GM13977 (cell line): ENCODE measurements around the gene WTAP.

Source experiments
- DNase-seq: peaks from one replicate; pipeline ENCODE4 v3.0.0; 2012; ENCODE audit warnings: low spot score
- in situ Hi-C: fragments of 300-500 bp; cut with MboI; formaldehyde crosslinking; loops from one replicate; pipeline ENCODE4 v1.12.0; 2022; ENCODE audit warnings: low sequenced_read_pairs, low pct_unique_long_range_greater_than_20kb, mixed read lengths, inconsistent platforms; ENCODE audit not compliant: unreplicated experiment
- TF ChIP-seq, protein P1 (sequence below): IDR thresholded peaks from 2 replicates; pipeline ENCODE4 v1.5.1; 2012; ENCODE audit warnings: mild to moderate bottlenecking, control low read depth; ENCODE audit not compliant: insufficient read depth; ENCODE audit errors: extremely low read depth, missing control alignments

Gene WTAP

DNA sequence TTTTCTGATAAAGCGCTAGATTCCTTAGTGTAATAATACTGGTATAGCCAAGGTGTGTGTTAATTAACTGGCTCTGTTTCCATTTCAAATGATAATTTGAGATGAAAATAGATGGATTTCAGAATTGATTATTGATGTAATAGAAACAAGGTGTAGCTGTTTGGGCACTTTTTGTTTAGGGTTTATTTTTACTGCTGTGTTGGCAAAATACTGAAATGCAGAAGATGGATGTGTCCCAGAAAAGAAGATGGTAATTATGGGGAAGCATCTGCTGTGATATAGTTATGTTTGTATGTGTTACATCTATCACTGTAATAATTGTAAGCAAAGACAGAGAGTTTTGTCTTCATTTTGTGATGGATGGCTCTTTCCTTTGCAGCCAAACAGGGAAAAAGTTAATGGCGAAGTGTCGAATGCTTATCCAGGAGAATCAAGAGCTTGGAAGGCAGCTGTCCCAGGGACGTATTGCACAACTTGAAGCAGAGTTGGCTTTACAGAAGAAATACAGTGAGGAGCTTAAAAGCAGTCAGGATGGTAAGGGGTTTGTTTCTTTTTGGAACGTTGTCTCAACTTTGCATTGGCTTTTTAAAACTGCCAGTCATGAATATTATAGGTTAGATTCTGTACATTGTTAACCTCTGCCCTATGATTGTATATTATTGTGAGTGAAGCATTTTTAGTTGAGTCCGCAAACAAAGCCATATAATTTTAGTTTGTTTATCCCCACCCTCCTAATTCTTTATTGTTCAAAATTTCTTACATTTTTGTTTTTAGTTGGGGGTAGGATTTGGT, 26.0 kb downstream of the WTAP start:
- TF ChIP-seq, protein P1, sequence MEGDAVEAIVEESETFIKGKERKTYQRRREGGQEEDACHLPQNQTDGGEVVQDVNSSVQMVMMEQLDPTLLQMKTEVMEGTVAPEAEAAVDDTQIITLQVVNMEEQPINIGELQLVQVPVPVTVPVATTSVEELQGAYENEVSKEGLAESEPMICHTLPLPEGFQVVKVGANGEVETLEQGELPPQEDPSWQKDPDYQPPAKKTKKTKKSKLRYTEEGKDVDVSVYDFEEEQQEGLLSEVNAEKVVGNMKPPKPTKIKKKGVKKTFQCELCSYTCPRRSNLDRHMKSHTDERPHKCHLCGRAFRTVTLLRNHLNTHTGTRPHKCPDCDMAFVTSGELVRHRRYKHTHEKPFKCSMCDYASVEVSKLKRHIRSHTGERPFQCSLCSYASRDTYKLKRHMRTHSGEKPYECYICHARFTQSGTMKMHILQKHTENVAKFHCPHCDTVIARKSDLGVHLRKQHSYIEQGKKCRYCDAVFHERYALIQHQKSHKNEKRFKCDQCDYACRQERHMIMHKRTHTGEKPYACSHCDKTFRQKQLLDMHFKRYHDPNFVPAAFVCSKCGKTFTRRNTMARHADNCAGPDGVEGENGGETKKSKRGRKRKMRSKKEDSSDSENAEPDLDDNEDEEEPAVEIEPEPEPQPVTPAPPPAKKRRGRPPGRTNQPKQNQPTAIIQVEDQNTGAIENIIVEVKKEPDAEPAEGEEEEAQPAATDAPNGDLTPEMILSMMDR = no peak
- in situ Hi-C loops = no loop called here

DNA sequence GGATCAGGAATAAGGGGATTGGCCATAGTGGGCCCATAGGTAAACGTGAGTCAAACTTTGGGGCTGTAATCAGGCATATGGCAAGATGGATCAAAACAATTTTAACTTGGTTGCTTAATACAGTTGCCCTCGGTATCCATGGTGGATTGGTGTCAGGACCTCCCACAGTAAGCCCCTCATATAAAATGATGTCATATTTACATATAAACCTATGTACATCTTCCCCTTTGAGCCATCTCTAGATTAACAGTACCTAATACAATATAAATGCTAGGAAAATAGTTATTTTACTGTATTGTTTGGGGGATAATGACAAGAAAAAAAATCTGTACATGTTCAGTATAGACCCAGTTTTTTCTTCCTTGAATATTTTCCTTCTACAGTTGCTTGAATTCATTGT, 27.1 kb downstream of the WTAP start:
- TF ChIP-seq, protein P1 = no peak
- no peak for DNase-seq
- in situ Hi-C loops = no loop called here

More for the DNA sequence above, 26.0 kb downstream of the WTAP start:
- DNase-seq = no peak

DNA sequence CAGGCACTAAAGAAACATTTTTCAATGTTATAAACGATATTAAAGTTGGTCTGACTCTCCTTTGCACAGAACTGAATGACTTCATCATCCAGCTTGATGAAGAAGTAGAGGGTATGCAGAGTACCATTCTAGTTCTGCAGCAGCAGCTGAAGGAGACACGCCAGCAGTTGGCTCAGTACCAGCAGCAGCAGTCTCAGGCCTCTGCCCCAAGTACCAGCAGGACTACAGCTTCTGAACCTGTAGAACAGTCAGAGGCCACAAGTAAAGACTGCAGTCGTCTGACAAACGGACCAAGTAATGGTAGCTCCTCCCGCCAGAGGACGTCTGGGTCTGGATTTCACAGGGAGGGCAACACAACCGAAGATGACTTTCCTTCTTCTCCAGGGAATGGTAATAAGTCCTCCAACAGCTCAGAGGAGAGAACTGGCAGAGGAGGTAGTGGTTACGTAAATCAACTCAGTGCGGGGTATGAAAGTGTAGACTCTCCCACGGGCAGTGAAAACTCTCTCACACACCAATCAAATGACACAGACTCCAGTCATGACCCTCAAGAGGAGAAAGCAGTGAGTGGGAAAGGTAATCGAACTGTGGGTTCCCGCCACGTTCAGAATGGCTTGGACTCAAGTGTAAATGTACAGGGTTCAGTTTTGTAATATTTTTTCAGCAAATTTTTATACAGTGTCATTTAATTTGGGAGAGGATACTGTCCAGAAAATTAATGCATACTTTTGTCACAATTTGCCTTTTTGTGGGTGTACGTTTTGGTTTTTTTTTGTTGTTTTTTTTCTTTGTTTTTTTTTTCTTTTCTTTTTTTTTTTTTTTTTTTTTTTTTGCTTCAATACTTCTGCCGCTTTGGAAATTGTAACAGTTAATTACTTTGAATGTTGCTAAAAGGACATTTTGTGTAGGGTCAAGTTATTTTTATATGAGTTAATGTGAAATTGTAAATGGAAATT, 27.9 kb downstream of the WTAP start:
- in situ Hi-C loops = no loop called here
- TF ChIP-seq, protein P1 = no peak
- no peak for DNase-seq

DNA sequence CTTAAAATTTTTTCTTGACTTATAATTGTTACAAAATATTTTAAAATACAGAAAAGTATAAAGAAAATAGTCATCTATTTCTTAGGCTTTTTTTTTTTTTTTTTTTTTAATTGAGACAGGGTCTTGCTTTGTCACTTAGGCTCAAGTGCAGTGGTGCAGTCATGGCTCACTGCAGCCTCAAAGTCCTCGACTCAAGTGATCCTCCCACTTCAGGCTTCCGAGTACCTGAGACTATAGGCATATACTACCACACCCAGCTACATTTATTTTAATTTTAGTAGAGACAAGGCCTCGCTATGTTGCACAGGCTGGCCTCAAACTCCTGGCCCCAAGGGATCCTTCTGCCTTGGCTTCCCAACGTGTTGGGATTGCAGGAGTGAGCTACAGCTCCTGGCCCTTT, 29.2 kb downstream of the WTAP start:
- no peak for DNase-seq
- in situ Hi-C loops = no loop called here

DNA sequence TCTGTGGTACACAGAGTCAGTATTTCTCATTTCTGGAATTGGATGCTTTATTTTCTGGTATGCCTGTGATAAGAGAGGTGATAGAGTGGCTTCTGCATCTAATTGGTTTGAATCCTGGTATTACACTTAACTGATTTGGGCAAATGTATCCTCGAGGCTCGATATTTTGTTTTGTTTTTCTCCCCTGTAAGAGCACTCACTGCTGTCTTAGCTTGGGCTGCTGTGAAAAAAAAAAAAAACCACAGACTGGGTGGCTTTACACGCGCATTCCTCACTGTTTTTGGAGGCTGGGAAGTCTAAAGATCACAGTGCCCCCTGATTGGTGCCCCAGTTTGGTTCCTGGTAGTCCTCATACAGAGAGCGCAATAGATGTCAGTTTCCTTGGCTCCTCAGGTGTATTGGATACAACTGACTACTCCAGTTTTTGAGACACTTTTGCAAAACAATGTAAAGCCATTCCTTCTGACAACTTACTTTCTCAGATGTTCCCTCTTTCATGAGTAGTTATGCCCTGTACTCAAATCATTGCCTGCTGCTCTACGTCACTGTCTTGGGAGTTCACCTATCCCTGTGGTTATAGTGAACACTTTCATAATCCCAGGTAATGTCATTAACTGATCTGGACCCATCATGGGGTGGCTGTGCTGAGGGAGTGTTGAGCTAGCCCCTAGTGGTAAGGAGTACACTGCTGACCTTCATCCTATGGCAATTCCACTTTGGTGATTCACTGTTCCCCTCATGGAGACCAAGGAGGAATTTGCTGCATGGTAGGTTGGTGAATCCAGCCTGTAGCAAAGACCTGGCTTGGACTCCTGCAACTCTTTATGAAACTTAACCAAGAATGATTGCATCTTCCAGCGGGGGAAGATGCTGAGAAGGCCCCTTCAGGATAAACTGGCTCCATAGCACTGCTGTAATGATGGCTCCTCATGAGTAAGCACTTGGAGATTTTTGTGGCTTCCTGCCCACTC, 31.0 kb downstream of the WTAP start:
- TF ChIP-seq, protein P1 = no peak
- DNase-seq = no peak
- in situ Hi-C loops = no loop called here

More for the DNA sequence above, 29.2 kb downstream of the WTAP start:
- TF ChIP-seq, protein P1 = no peak

DNA sequence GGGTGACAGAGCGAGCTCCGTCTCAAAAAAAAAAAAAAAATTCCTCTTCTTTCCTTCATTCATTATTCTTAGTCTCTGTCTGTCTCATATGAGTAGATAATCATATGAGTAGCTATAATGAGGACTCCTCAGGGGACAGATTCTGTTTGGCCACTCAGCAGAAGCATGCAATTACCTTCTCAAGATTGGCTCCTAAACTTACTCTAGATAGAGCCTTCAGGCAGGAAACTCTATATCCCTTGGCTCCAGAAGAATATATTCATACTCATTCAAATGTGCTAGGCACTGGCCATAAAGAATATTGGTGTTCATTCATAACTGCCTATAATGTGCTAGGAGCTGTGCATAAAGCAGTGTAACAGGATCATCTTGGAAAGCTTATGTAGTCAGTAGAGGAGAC, 32.3 kb downstream of the WTAP start:
- in situ Hi-C loops = no loop called here
- DNase-seq = no peak
- TF ChIP-seq, protein P1 = no peak
